Endodermal cell (in vitro differentiated cells): ENCODE data around the gene KDM1A. TPM values are rescaled to one million over a fixed set of nuclear protein-coding genes. Genes with fewer than 3 reads are reported as not detected.

Experiments used
- DNase-seq: peaks from one replicate; pipeline ENCODE4 v3.0.0-alpha.2; 2017
- H3K27ac ChIP-seq: 2 replicates; pipeline ENCODE4 v1.5.1; 2013; ENCODE audit warnings: mild to moderate bottlenecking, low read depth, low read length, moderate library complexity
- H3K27me3 ChIP-seq: 2 replicates; pipeline ENCODE4 v1.6.1; 2013; ENCODE audit warnings: mild to moderate bottlenecking, low read length, moderate library complexity; ENCODE audit not compliant: insufficient read depth, control insufficient read depth, poor library complexity, severe bottlenecking
- H3K36me3 ChIP-seq: 2 replicates; pipeline ENCODE4 v1.7.0; 2013; ENCODE audit warnings: mild to moderate bottlenecking, low read length, moderate library complexity; ENCODE audit not compliant: control insufficient read depth, insufficient read depth
- H3K4me1 ChIP-seq: one replicate; pipeline ENCODE4 v1.7.0; 2013; ENCODE audit warnings: low read length; ENCODE audit not compliant: control insufficient read depth, insufficient read depth
- H3K4me3 ChIP-seq: 2 replicates; pipeline ENCODE4 v1.5.1; 2013; ENCODE audit warnings: mild to moderate bottlenecking, low read length, moderate library complexity
- H3K9ac ChIP-seq: 2 replicates; pipeline ENCODE4 v1.6.1; 2013; ENCODE audit warnings: mild to moderate bottlenecking, low read length, moderate library complexity; ENCODE audit not compliant: poor library complexity, severe bottlenecking; ENCODE audit errors: extremely low read depth
- H3K9me3 ChIP-seq: 2 replicates; pipeline ENCODE4 v1.6.1; 2013; ENCODE audit warnings: mild to moderate bottlenecking, low read length, moderate library complexity; ENCODE audit not compliant: control insufficient read depth
- H3K27ac Mint-ChIP-seq: 2 replicates; pipeline ENCODE4 v1.8.0; 2020; ENCODE audit warnings: mixed read lengths
- H3K27me3 Mint-ChIP-seq: 2 replicates; pipeline ENCODE4 v1.8.0; 2021; ENCODE audit warnings: mild to moderate bottlenecking, mixed read lengths; ENCODE audit not compliant: insufficient read depth
- H3K36me3 Mint-ChIP-seq: 2 replicates; pipeline ENCODE4 v1.8.0; 2020; ENCODE audit warnings: low read depth, mixed read lengths
- H3K4me1 Mint-ChIP-seq: 2 replicates; pipeline ENCODE4 v1.8.0; 2020; ENCODE audit warnings: mixed read lengths
- H3K4me3 Mint-ChIP-seq: 2 replicates; pipeline ENCODE4 v1.8.0; 2020; ENCODE audit warnings: mild to moderate bottlenecking, moderate library complexity, mixed read lengths
- H3K9me3 Mint-ChIP-seq: 2 replicates; pipeline ENCODE4 v1.8.0; 2020; ENCODE audit warnings: mild to moderate bottlenecking, mixed read lengths
- CTCF ChIP-seq: fragments of 200-600 bp; sonication (generic); conservative IDR thresholded peaks from 2 replicates; pipeline ENCODE4 v1.5.0; 2021; ENCODE audit warnings: antibody characterized with exemption, mild to moderate bottlenecking
- WGBS, 2 experiments: methylation state at CpG; one replicate each; pipeline versions ENCODE4 v1.1.5 to v1.1.7; 2013; ENCODE audit warnings: missing lambda C conversion rate in 2 of 2, mixed read lengths in 1 of 2; ENCODE audit not compliant: insufficient coverage in 1 of 2, insufficient read length in 1 of 2; 5-methylcytosine and 5-hydroxymethylcytosine counted together
- total RNA-seq, 2 donors: library from RNA; stranded (reverse); fragmentation: NEBNext Ultra II Directional in 1 of 2; extraction: Animal tissue kit (Norgen Biotek cat#: 25700) in 1 of 2; gene quantifications; 2 replicates in 1 of 2; 3 replicates in 1 of 2; pipeline ENCODE4 v1.2.1, GENCODE V29; 2021

KDM1A gene
- total RNA-seq, 2 donors from 2014 or later: 153 to 204 TPM

- H3K9me3 ChIP-seq: no peaks in the 10 kb centered on the region
- Mint-ChIP-seq H3K9me3 (no peaks in the 10 kb centered on the region), H3K4me3 (no peak overlapping the region), H3K27me3 (no peaks in the 10 kb centered on the region), H3K36me3 (peaks cover 2% of the 10 kb centered on the region), H3K4me1 (peaks cover 18% of the 10 kb centered on the region), H3K27ac (no peak overlapping the region)
- H3K9ac ChIP-seq: no peak overlapping the region
- H3K27me3 ChIP-seq: no peaks in the 10 kb centered on the region
- no peak for DNase-seq
- H3K36me3 ChIP-seq: no peaks in the 10 kb centered on the region
- no peak overlapping the region for H3K4me3 ChIP-seq
- TF ChIP-seq CTCF: no peak
- H3K27ac ChIP-seq: no peak overlapping the region
- H3K4me1 ChIP-seq: no peaks in the 10 kb centered on the region
These were observed 99.1 kb downstream of the KDM1A start for GRCh38 chr1:23118407-23118806.

- H3K4me3 Mint-ChIP-seq: no peak overlapping the region
- Histone ChIP-seq H3K27ac (no peak overlapping the region), H3K9me3 (no peaks in the 10 kb centered on the region), H3K4me1 (no peaks in the 10 kb centered on the region), H3K4me3 (no peak overlapping the region), H3K9ac (no peak overlapping the region), H3K36me3 (no peaks in the 10 kb centered on the region), H3K27me3 (no peaks in the 10 kb centered on the region)
- DNase-seq: no peak
- no peaks in the 10 kb centered on the region for H3K27me3 Mint-ChIP-seq
- H3K9me3 Mint-ChIP-seq: no peaks in the 10 kb centered on the region
- peaks cover 17% of the 10 kb centered on the region for H3K4me1 Mint-ChIP-seq
- no peak overlapping the region for H3K27ac Mint-ChIP-seq
- TF ChIP-seq CTCF: no peak
- peaks cover 2% of the 10 kb centered on the region for H3K36me3 Mint-ChIP-seq
- WGBS, 2 experiments: 94 to 96% methylated on average over 7 to 8 of the region's 8 CpGs
These were observed 99.9 kb downstream of the KDM1A start for GRCh38 chr1:23118957-23119792.

GRCh38 chr1:23120383-23120782 is 101.1 kb downstream of the KDM1A start:
- H3K9ac ChIP-seq: no peak overlapping the region
- no peak for TF ChIP-seq CTCF

More at GRCh38 chr1:23120383-23120782, 101.1 kb downstream of the KDM1A start:
- WGBS, 2 experiments: 96 to 97% methylated on average over 2 to 3 of the region's 3 CpGs
- Histone ChIP-seq H3K27me3 (no peaks in the 10 kb centered on the region), H3K36me3 (no peaks in the 10 kb centered on the region), H3K4me1 (no peaks in the 10 kb centered on the region), H3K9me3 (no peaks in the 10 kb centered on the region), H3K4me3 (no peak overlapping the region), H3K27ac (no peak overlapping the region)
- DNase-seq: no peak
- Mint-ChIP-seq H3K27me3 (no peaks in the 10 kb centered on the region), H3K4me1 (peaks cover 6% of the 10 kb centered on the region), H3K27ac (no peak overlapping the region), H3K9me3 (no peaks in the 10 kb centered on the region), H3K4me3 (no peak overlapping the region), H3K36me3 (peaks cover 2% of the 10 kb centered on the region)
